ENCODE results near the gene AARS1. TPM values are rescaled to one million over a fixed set of nuclear protein-coding genes. Genes with fewer than 3 reads are reported as not detected.

AARS1 gene
- total RNA-seq: 100 to 1,000 TPM in 1 of 4 donors, 10 to 100 TPM in 3; 47.9 to 114 (median 64.0) TPM

GRCh38 chr16:70289229-70290094 is at the start of gene AARS1:
Gene AARS1, minus strand, starts transcription at chr16:70289506. Its CDS starts 6,743 bp downstream, at chr16:70282763.
- no peak for TF ChIP-seq CTCF (IDR thresholded peaks at IDR 0.05; ENCODE audit: low read depth)

- no peak for TF ChIP-seq CTCF (IDR thresholded peaks at IDR 0.05; ENCODE audit: low read depth)
These were observed 48.5 kb upstream of the AARS1 start for GRCh38 chr16:70337814-70338213.

GRCh38 chr16:70331588-70332358 is 42.5 kb upstream of the AARS1 start:
- no peak for TF ChIP-seq CTCF (IDR thresholded peaks at IDR 0.05; ENCODE audit: low read depth)

- no peak for TF ChIP-seq CTCF (IDR thresholded peaks at IDR 0.05; ENCODE audit: low read depth)
These were observed 41.8 kb upstream of the AARS1 start for GRCh38 chr16:70331091-70331490.

- TF ChIP-seq CTCF (IDR thresholded peaks at IDR 0.05; ENCODE audit: low read depth): no peak
These were observed 35.9 kb upstream of the AARS1 start for GRCh38 chr16:70324998-70325747.

GRCh38 chr16:70320121-70320520 is 30.8 kb upstream of the AARS1 start:
- no peak for TF ChIP-seq CTCF (IDR thresholded peaks at IDR 0.05; ENCODE audit: low read depth)
